Purkinje cell (primary cell): ENCODE measurements around the gene CUL4A. TPM values are rescaled to one million over a fixed set of nuclear protein-coding genes. Genes with fewer than 3 reads are reported as not detected.

ENCODE experiments used
- polyA plus RNA-seq: library from polyadenylated mRNA; unstranded; fragments of >200 nt; fragmentation: Nextera tagmentation; gene quantifications from 2 replicates; pipeline ENCODE4 v1.2.1, GENCODE V29; 2014

Gene CUL4A
- polyA plus RNA-seq: 20.1 and 26.1 TPM in 2 replicates

DNA sequence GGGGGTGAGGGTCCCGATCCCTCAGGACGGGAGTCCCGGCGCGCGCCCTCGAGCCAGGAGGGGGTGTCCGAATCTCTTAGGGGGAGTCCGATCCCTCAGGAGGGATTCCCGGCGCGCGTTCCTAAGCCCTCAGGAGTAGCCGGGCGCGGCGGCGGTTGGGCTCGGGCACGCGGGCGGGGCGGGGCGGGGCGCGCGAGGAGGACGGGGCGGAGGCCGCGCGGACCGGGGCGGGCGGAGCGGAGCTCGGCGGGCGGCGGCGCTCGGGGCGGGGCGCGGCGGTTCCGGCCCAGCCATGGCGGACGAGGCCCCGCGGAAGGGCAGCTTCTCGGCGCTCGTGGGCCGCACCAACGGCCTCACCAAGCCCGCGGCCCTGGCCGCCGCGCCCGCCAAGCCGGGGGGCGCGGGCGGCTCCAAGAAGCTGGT lies at the start of gene CUL4A:
Gene CUL4A, plus strand, starts transcription at position 278 of the 423 bp plus-strand sequence. Its CDS starts 15 bp downstream, at position 293.

DNA sequence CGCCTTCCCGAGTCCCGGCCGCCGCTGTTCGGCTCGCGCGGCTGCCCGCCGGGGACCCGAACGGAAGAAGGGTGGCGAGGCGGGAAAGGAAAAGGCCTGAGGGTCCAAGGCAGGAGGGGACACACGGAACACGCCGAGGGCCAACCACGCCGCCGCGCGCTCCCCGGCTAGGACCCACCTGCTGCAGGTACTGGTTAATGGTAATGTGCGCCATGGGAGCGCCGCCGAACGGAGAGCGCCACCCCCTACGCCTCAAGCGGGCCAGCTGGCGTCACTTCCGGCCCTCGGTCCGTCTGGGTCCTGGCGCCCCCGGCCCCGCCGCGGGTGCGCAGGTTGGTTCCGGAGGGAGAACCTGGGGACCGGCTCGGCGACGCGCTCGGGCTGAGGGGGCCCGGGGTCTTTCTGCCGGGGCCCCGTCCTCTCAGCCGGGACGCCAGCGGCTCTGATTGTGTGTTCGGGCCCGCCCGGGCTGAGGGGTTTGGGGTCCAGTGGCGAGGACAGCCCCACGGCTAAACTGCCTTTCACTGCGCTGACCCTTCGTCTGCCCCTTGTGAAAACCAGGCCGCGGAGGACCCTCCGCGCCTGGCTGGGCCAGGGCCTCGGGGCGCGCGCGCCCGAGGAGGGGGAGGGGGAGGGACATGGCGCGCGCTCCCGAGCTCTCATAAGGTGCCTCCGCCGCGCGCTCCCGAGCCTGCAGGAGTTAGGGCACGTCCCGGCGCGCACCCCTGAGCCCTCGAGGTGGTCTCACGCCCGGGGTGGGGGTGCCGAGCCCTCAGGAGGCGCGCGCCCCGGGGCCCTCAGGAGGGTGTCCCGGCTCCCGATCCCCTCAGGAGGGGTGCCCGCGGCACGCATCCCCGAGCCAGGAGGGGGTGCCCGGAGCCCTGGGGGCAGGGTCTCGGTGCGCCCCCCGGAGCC lies 735 bp upstream of the CUL4A start, which contains the start of gene PCID2:
Gene PCID2, minus strand, starts transcription at position 249 of the 915 bp plus-strand sequence. Its CDS starts 35 bp downstream, at position 214.

DNA sequence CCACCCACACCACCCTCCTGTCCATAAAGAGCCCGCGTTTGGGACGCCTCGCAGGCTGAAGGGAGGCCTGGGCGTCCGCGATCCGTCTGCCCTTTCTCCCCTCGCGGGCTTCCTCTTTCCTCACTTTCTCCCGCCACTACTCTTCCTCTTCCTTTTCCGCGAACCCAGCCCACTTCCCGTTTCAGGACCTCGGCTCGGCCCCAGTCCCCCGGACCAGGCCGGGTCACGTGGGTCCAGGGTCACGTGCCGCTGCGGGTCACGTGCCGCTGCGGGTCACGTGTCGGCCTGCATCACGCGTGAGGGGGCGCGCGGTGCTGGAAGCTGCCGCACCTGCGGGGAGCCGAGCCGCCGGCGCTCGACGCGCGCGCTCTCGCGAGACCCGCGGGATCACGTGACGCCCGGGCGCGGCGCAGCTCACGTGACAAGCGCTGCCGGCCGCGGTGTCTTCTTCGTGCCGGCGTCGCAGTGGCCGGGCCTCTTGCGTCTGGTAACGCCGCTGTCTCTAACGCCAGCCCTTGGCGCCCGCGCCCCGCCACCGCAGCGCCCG lies 87.5 kb downstream of the CUL4A start, which contains the start of gene LAMP1:
Gene LAMP1, plus strand, starts transcription at position 417 of the 547 bp plus-strand sequence. CDS start 196 bp downstream, outside the sequence.

Other genes with a start within 250 kb of the CUL4A start
- 56.4 and 63.8 TPM in 2 replicates for gene MCF2L, start 240.4 kb upstream of the CUL4A start, polyA plus RNA-seq
- gene F7, start 103.8 kb upstream of the CUL4A start, polyA plus RNA-seq: 1.3 and 1.4 TPM in 2 replicates
- gene F10, start 86.8 kb upstream of the CUL4A start, polyA plus RNA-seq: 0.55 TPM in 1 of 2 replicates, not detected in the other
- not detected in 2 replicates for gene PROZ, start 51.0 kb upstream of the CUL4A start, polyA plus RNA-seq
- gene PCID2, start 944 bp upstream of the CUL4A start, polyA plus RNA-seq: 41.0 and 49.2 TPM in 2 replicates
- 47.8 and 70.1 TPM in 2 replicates for gene LAMP1, start 87.6 kb downstream of the CUL4A start, polyA plus RNA-seq
- 7.5 and 9.7 TPM in 2 replicates for gene GRTP1, start 154.5 kb downstream of the CUL4A start, polyA plus RNA-seq
- gene ADPRHL1, start 243.9 kb downstream of the CUL4A start, polyA plus RNA-seq: 6.3 and 9.8 TPM in 2 replicates